Body of pancreas (tissue), 4 donors: ENCODE results near the gene RELN. TPM values are rescaled to one million over a fixed set of nuclear protein-coding genes. Genes with fewer than 3 reads are reported as not detected.

Experiments used
- ATAC-seq: fragments of 150-250 bp; one replicate; pipeline ENCODE4 v1.9.1; 2016
- DNase-seq, 4 donors: peaks; one replicate each; pipeline ENCODE4 v3.0.0-alpha.2; 2019
- H3K27ac ChIP-seq, 4 donors: fragments of 200-600 bp; sonication (generic); 1 replicate in 3 of 4; 2 replicates in 1 of 4; pipeline versions ENCODE4 v1.5.1 to v1.6.1; 2016 to 2019; ENCODE audit warnings: mild to moderate bottlenecking in 1 of 4, mixed read lengths in 1 of 4, moderate library complexity in 1 of 4
- H3K27me3 ChIP-seq, 2 donors: fragments of 200-600 bp; sonication (generic); one replicate each; pipeline ENCODE4 v1.6.0; 2016; ENCODE audit warnings: mild to moderate bottlenecking in 1 of 2
- H3K36me3 ChIP-seq, 2 donors: fragments of 200-600 bp; sonication (generic); replicated peaks in 1 of 2; 2 replicates each; pipeline ENCODE4 v1.5.1; 2016; ENCODE audit warnings: low read depth in 2 of 2; ENCODE audit not compliant: insufficient read depth in 1 of 2
- H3K4me1 ChIP-seq: fragments of 200-600 bp; sonication (generic); one replicate; pipeline ENCODE4 v1.6.0; 2016
- H3K4me3 ChIP-seq, 2 donors: fragments of 200-600 bp; sonication (generic); 1 replicate in 1 of 2; 2 replicates in 1 of 2; pipeline ENCODE4 v1.5.1; 2016 to 2019
- H3K9me3 ChIP-seq, 3 donors: fragments of 200-600 bp; sonication (generic); 1 replicate in 2 of 3; 2 replicates in 1 of 3; pipeline ENCODE4 v1.5.1; 2016
- POLR2A ChIP-seq, 3 donors: fragments of 450-650 bp; IDR thresholded peaks; one replicate each; pipeline ENCODE4 v1.6.1; 2016; ENCODE audit warnings: antibody characterized with exemption in 3 of 3, mild to moderate bottlenecking in 2 of 3
- WGBS, 2 donors: methylation state at CpG; one replicate each; pipeline ENCODE4 v1.1.5; 2017; 5-methylcytosine and 5-hydroxymethylcytosine counted together
- intact Hi-C: fragments of 100-400 bp; cut with DNase I; formaldehyde crosslinking; loops from one replicate; pipeline ENCODE4 v1.15.1; 2023
- total RNA-seq, 2 donors: library from RNA; depleted of rRNA; stranded (reverse); fragments of >200 nt; gene quantifications; one replicate each; pipeline ENCODE4 v1.1.0, GENCODE V29; 2016
- TF ChIP-seq, protein P1 (sequence below), 7 experiments: fragments of 450-650 bp in 4 of 7; fragments of 200-600 bp in 3 of 7; sonication (generic) in 3 of 7; IDR thresholded peaks; one replicate each; pipeline ENCODE4 v1.5.1; 2016 to 2019; ENCODE audit warnings: antibody characterized with exemption in 7 of 7

RELN gene
- total RNA-seq, 2 donors from 2014 or later = 0.33 to 3.9 TPM

DNA sequence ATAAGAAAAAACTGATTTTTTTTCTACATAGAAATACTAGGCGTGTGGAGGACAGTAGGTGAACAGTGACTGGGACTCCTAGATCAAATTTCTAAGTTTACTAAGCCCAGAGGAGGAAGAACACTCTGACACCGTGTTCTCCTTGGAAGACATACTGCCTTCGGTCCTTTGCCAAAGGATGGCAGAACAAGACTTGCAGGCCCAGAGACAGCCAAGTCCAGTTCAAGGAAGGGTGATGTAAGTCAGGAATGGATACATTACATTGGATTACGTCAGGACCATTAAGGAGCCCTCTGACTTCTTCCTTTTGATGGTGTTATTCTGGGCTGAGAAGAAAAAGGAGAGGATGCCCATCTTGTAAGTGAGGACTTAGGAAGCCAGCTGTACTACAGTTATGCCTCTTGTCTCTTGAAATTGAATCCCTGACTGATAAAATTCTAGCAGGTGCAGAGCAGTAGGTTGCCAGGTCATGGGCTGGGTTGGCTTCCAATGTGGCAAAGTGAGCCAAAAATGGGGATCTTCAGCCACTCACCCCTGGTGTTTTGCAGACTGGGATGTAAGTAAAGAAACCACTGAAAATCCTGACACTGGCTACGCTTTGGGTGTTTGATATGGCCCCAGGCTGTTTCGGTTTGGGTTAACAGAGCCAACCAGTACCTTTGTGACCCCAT is 45.1 kb downstream of the RELN start:
- DNase-seq (no peak), ATAC-seq (no peak)
- TF ChIP-seq, protein P1, sequence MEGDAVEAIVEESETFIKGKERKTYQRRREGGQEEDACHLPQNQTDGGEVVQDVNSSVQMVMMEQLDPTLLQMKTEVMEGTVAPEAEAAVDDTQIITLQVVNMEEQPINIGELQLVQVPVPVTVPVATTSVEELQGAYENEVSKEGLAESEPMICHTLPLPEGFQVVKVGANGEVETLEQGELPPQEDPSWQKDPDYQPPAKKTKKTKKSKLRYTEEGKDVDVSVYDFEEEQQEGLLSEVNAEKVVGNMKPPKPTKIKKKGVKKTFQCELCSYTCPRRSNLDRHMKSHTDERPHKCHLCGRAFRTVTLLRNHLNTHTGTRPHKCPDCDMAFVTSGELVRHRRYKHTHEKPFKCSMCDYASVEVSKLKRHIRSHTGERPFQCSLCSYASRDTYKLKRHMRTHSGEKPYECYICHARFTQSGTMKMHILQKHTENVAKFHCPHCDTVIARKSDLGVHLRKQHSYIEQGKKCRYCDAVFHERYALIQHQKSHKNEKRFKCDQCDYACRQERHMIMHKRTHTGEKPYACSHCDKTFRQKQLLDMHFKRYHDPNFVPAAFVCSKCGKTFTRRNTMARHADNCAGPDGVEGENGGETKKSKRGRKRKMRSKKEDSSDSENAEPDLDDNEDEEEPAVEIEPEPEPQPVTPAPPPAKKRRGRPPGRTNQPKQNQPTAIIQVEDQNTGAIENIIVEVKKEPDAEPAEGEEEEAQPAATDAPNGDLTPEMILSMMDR (IDR thresholded peaks at IDR 0.05) = no peak
- TF ChIP-seq POLR2A (IDR thresholded peaks at IDR 0.05) = no peak
- no peaks in the 10 kb centered on the region for H3K9me3 ChIP-seq
- no peaks in the 10 kb centered on the region for H3K36me3 ChIP-seq
- intact Hi-C loops = no loop called here
- no peak overlapping the region for H3K27ac ChIP-seq
- no peak overlapping the region for H3K4me3 ChIP-seq
- WGBS, 2 donors = 90% methylated on average over 6 of the region's 6 CpGs
- H3K4me1 ChIP-seq = no peaks in the 10 kb centered on the region
- no peaks in the 10 kb centered on the region for H3K27me3 ChIP-seq

DNA sequence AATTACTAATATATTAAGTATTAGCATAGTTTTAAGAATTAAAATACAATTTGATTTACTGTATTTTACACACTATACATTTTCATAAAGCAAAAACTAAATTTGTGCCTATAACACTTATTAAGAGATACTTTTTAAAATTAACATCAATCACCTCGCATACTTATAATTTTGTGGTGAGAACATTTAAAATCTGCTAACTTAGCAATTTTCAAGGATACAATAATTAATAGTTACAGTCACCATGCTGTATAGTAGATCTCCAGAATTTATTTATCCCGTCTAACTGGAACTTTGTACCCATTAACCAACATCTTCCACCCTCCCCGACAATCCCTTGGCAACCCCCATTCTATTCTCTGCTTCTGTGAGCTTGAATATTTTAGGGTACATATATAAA is 47.5 kb downstream of the RELN start:
- H3K9me3 ChIP-seq = no peaks in the 10 kb centered on the region
- no peak for ATAC-seq
- intact Hi-C loops = no loop called here

DNA sequence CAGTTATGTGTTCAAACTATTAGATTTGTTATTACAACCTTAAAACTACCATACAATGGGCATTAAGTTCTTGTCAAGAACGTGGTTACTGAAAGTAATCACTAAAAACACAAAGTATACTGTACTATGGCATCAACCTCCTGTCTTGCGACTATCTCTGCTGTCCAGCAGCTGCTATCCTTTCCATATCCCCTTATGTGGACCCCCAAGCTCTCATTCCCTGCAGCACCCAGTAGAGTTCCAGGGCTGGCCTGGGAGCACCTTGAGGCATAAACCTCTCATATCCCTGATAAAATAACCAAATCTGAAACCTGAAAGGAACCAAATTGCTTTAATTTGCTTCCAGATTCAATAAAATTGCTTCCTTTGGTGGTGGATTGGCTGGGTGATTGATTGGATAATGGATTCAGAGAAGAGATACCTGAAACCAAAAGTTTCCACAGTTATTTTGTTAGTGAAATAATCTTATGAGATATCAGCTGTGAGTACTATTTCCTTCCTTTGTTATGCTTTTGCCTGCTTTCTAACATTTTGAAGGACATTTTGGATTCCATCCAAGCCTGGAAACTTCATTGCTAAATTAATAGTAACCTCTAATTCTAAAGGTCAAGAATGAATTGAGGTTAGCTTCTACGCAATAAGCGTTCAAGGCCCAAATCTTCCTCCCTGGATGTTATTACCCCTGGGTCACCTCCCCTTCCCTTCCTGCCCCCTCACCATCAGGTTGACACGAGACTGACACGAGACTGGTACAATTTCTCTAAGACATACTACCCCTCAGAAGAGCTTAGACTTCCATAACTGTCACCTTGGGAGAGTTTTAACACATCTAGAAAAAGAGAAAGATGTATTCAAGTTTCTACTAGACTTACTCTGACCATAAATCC is 48.8 kb downstream of the RELN start:
- H3K36me3 ChIP-seq = no peaks in the 10 kb centered on the region

More for the DNA sequence above, 47.5 kb downstream of the RELN start:
- H3K27me3 ChIP-seq = no peaks in the 10 kb centered on the region
- no peak for TF ChIP-seq POLR2A (IDR thresholded peaks at IDR 0.05)
- TF ChIP-seq, protein P1 (IDR thresholded peaks at IDR 0.05) = no peak
- no peak overlapping the region for H3K4me3 ChIP-seq
- no peak for DNase-seq
- no peaks in the 10 kb centered on the region for H3K36me3 ChIP-seq
- 84 to 88% methylated on average over 3 of the region's 3 CpGs for WGBS, 2 donors
- peaks cover under 1% of the 10 kb centered on the region for H3K4me1 ChIP-seq
- no peak overlapping the region for H3K27ac ChIP-seq

DNA sequence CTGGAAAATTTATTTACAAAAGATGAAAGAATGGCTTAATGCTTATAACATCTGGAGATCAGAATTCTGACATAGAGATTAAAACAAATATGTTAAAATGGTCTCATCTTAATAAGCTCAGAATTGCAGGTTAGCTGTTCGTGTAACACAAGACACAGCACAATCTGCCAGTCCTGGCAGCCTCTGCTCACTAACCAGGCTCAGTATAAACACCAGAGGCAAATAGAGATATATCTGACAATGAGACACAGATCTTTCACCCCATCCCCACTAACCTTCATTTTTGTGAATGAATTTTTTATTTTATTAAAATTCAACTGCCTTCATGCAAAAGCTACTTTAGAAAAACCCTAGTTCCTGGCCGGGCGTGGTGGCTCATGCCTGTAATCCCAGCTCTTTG is 51.8 kb downstream of the RELN start:
- ATAC-seq (no peak), DNase-seq (no peak)
- WGBS, 2 donors = 85 to 87% methylated on average over 3 of the region's 3 CpGs
- no peaks in the 10 kb centered on the region for H3K9me3 ChIP-seq
- no peaks in the 10 kb centered on the region for H3K36me3 ChIP-seq
- H3K4me3 ChIP-seq = no peak overlapping the region
- intact Hi-C loops = no loop called here
- TF ChIP-seq POLR2A (IDR thresholded peaks at IDR 0.05) = no peak
- TF ChIP-seq, protein P1 (IDR thresholded peaks at IDR 0.05) = no peak
- H3K4me1 ChIP-seq = peaks cover 11% of the 10 kb centered on the region
- no peaks in the 10 kb centered on the region for H3K27me3 ChIP-seq
- no peak overlapping the region for H3K27ac ChIP-seq

More for the DNA sequence above, 48.8 kb downstream of the RELN start:
- Histone ChIP-seq H3K9me3 (no peaks in the 10 kb centered on the region), H3K4me3 (no peak overlapping the region), H3K4me1 (peaks cover 11% of the 10 kb centered on the region), H3K27ac (no peak overlapping the region), H3K27me3 (no peaks in the 10 kb centered on the region)
- no peak for TF ChIP-seq POLR2A (IDR thresholded peaks at IDR 0.05)
- TF ChIP-seq, protein P1 (IDR thresholded peaks at IDR 0.05) = no peak
- intact Hi-C loops = no loop called here
- WGBS, 2 donors = 89 to 92% methylated on average over 6 of the region's 6 CpGs
- ATAC-seq = no peak
- DNase-seq = no peak
